SK-N-SH (cell line): ENCODE results near the gene MRPS15. TPM values are rescaled to one million over a fixed set of nuclear protein-coding genes. Genes with fewer than 3 reads are reported as not detected.

Source experiments
- CTCF ChIA-PET: fragments of 300-600, 350-600 bp; formaldehyde crosslinking; extraction: SDS; loops from one replicate; lab custom pipeline; 2021; lab: Yijun Ruan, JAX
- POLR2A ChIA-PET: fragments of 350-600 bp; sonication (Branson Sonifier 250); formaldehyde crosslinking; extraction: SDS; loops from one replicate; lab custom pipeline; 2020; ENCODE audit warnings: antibody characterized with exemption, inconsistent platforms; lab: Yijun Ruan, JAX
- DNase-seq: peaks from one replicate; pipeline ENCODE4 v3.0.0; 2012
- H2AFZ ChIP-seq: fragments of 200-600 bp; sonication (generic); 2 replicates; pipeline ENCODE4 v1.8.1; 2016; ENCODE audit warnings: antibody characterized with exemption, mild to moderate bottlenecking, low read depth
- H3F3A ChIP-seq: fragments of 200-600 bp; sonication (generic); replicated peaks from 2 replicates; pipeline ENCODE3; 2016; ENCODE audit warnings: antibody characterized with exemption, mild to moderate bottlenecking; ENCODE audit not compliant: insufficient read depth
- H3K27ac ChIP-seq, 2 experiments: fragments of 200-500 bp in 1 of 2; fragments of 200-600 bp in 1 of 2; sonication (Bioruptor generic) in 1 of 2; sonication (generic), shearing (Covaris generic) in 1 of 2; 2 replicates each; pipeline versions ENCODE4 v1.5.1 to v1.6.1; 2014 to 2016; ENCODE audit warnings: low read depth in 2 of 2, inconsistent platforms in 1 of 2, low read length in 1 of 2, mild to moderate bottlenecking in 1 of 2, mixed read lengths in 1 of 2
- H3K27me3 ChIP-seq: fragments of 200-600 bp; sonication (generic), shearing (Covaris generic); 2 replicates; pipeline ENCODE4 v1.6.1; 2016; ENCODE audit warnings: mixed run types; ENCODE audit not compliant: insufficient read depth
- H3K36me3 ChIP-seq, 2 experiments: fragments of 200-500 bp in 1 of 2; fragments of 200-600 bp in 1 of 2; sonication (Bioruptor generic) in 1 of 2; sonication (generic) in 1 of 2; replicated peaks in 1 of 2; 2 replicates each; pipeline versions ENCODE3 to v1.5.1; 2014 to 2016; ENCODE audit warnings: low read length in 1 of 2, mild to moderate bottlenecking in 1 of 2; ENCODE audit not compliant: insufficient read depth in 2 of 2, control insufficient read depth in 1 of 2
- H3K4me1 ChIP-seq, 2 experiments: fragments of 200-500 bp in 1 of 2; fragments of 200-600 bp in 1 of 2; sonication (Bioruptor generic) in 1 of 2; sonication (generic), shearing (Covaris generic) in 1 of 2; 2 replicates each; pipeline versions ENCODE4 v1.5.1 to v1.6.1; 2014 to 2016; ENCODE audit warnings: low read depth in 1 of 2, low read length in 1 of 2, mixed run types in 1 of 2; ENCODE audit not compliant: insufficient read depth in 2 of 2, control insufficient read depth in 1 of 2
- H3K4me2 ChIP-seq: fragments of 200-600 bp; sonication (generic), shearing (Covaris generic); 2 replicates; pipeline ENCODE4 v1.6.1; 2017; ENCODE audit warnings: mixed run types
- H3K4me3 ChIP-seq, 2 experiments: fragments of 200-500 bp in 1 of 2; fragments of 200-600 bp in 1 of 2; sonication (Bioruptor generic) in 1 of 2; sonication (generic), shearing (Covaris generic) in 1 of 2; 2 replicates each; pipeline versions ENCODE4 v1.5.1 to v1.8.1; 2014 to 2016; ENCODE audit warnings: low read depth in 2 of 2, inconsistent platforms in 1 of 2, low read length in 1 of 2, mild to moderate bottlenecking in 1 of 2, mixed read lengths in 1 of 2, moderate library complexity in 1 of 2
- H3K79me2 ChIP-seq: fragments of 200-600 bp; sonication (generic); 2 replicates; pipeline ENCODE4 v1.8.1; 2017; ENCODE audit warnings: mild to moderate bottlenecking; ENCODE audit not compliant: insufficient read depth
- H3K9ac ChIP-seq: fragments of 200-600 bp; sonication (generic); 2 replicates; pipeline ENCODE4 v1.6.1; 2017; ENCODE audit warnings: mixed run types
- H3K9me2 ChIP-seq: fragments of 200-600 bp; sonication (generic); 2 replicates; pipeline ENCODE4 v1.6.1; 2017; ENCODE audit warnings: mixed run types
- H3K9me3 ChIP-seq: fragments of 200-600 bp; sonication (generic); 2 replicates; pipeline ENCODE4 v1.6.1; 2017; ENCODE audit warnings: mixed run types, mild to moderate bottlenecking, moderate library complexity
- H4K20me1 ChIP-seq: fragments of 200-600 bp; sonication (generic); 2 replicates; pipeline ENCODE4 v1.6.1; 2017; ENCODE audit warnings: mild to moderate bottlenecking, mixed run types; ENCODE audit not compliant: insufficient read depth
- CHD2 ChIP-seq: fragments of 150-350 bp; IDR thresholded peaks from 2 replicates; pipeline ENCODE4 v1.6.1; 2018; ENCODE audit warnings: low read length; ENCODE audit not compliant: partially characterized antibody
- EZH2phosphoT487 ChIP-seq: fragments of 200-600 bp; sonication (generic); IDR thresholded peaks from 2 replicates; pipeline ENCODE4 v1.6.1; 2017; ENCODE audit warnings: low read depth, mixed run types, mild to moderate bottlenecking, antibody characterized with exemption, moderate library complexity, borderline replicate concordance
- FOSL2 ChIP-seq: IDR thresholded peaks from 2 replicates; pipeline ENCODE4 v1.4.0; 2012; ENCODE audit warnings: low read depth, mild to moderate bottlenecking, moderate library complexity, borderline replicate concordance
- JUND ChIP-seq: IDR thresholded peaks from 2 replicates; pipeline ENCODE4 v1.4.0; 2012
- MEF2A ChIP-seq: IDR thresholded peaks from 2 replicates; pipeline ENCODE4 v1.4.0; 2012; ENCODE audit warnings: low read depth, borderline replicate concordance
- MXI1 ChIP-seq: IDR thresholded peaks from 2 replicates; pipeline ENCODE4 v1.6.1; 2012; ENCODE audit warnings: mild to moderate bottlenecking, low read depth, low read length, improper control_type of control experiment
- NFIC ChIP-seq: IDR thresholded peaks from 2 replicates; pipeline ENCODE4 v1.4.0; 2012; ENCODE audit warnings: borderline replicate concordance
- NRF1 ChIP-seq: IDR thresholded peaks from 2 replicates; pipeline ENCODE4 v1.6.1; 2012; ENCODE audit warnings: low read depth, mild to moderate bottlenecking, low read length
- POLR2AphosphoS5 ChIP-seq: IDR thresholded peaks from 2 replicates; pipeline ENCODE4 v1.6.1; 2012; ENCODE audit warnings: low read depth, low read length
- RXRA ChIP-seq: IDR thresholded peaks from 2 replicates; pipeline ENCODE4 v1.4.0; 2012; ENCODE audit warnings: low read depth, mild to moderate bottlenecking, borderline replicate concordance
- SIN3A ChIP-seq: IDR thresholded peaks from 2 replicates; pipeline ENCODE4 v1.6.1; 2012; ENCODE audit warnings: low read depth, mild to moderate bottlenecking, low read length, moderate library complexity, borderline replicate concordance
- SMC3 ChIP-seq: IDR thresholded peaks from 2 replicates; pipeline ENCODE4 v1.6.1; 2012; ENCODE audit warnings: low read depth, low read length, improper control_type of control experiment
- TAF1 ChIP-seq: IDR thresholded peaks from 2 replicates; pipeline ENCODE4 v1.6.1; 2012; ENCODE audit warnings: low read depth, mild to moderate bottlenecking, low read length, moderate library complexity, borderline replicate concordance
- WGBS: methylation state at CpG from one replicate; pipeline ENCODE4 v1.1.6; 2017; ENCODE audit warnings: low lambda C conversion rate; 5-methylcytosine and 5-hydroxymethylcytosine counted together
- polyA plus RNA-seq, 3 experiments: library from polyadenylated mRNA; depleted of rRNA; stranded (reverse); fragments of >200 nt; gene quantifications; 2 replicates each; pipeline ENCODE4 v1.2.3, GENCODE V29; 2012
- TF ChIP-seq, protein P1 (sequence below): IDR thresholded peaks from 2 replicates; pipeline ENCODE4 v1.4.0; 2012; ENCODE audit warnings: low read depth, borderline replicate concordance
- TF ChIP-seq, protein P2 (sequence below): IDR thresholded peaks from 2 replicates; pipeline ENCODE4 v1.4.0; 2012; ENCODE audit warnings: low read depth
- TF ChIP-seq, protein P3 (sequence below): IDR thresholded peaks from 2 replicates; pipeline ENCODE4 v1.6.1; 2012; ENCODE audit warnings: mild to moderate bottlenecking, low read depth, low read length, moderate library complexity
- TF ChIP-seq, protein P4 (sequence below): IDR thresholded peaks from 2 replicates; pipeline ENCODE4 v1.4.0; 2012; ENCODE audit warnings: low read depth, borderline replicate concordance
- TF ChIP-seq, protein P5 (sequence below): fragments of 150-350 bp; IDR thresholded peaks from 2 replicates; pipeline ENCODE4 v1.6.1; 2017; ENCODE audit warnings: antibody characterized with exemption, low read length, low read depth, borderline replicate concordance
- TF ChIP-seq, protein P6 (sequence below): fragments of 150-350 bp; IDR thresholded peaks from 2 replicates; pipeline ENCODE4 v1.6.1; 2016; ENCODE audit warnings: mild to moderate bottlenecking, low read depth, low read length

Gene MRPS15
- polyA plus RNA-seq, 1 of the 3 experiments (the other 2 are of a cell fraction): 75.1 TPM

DNA sequence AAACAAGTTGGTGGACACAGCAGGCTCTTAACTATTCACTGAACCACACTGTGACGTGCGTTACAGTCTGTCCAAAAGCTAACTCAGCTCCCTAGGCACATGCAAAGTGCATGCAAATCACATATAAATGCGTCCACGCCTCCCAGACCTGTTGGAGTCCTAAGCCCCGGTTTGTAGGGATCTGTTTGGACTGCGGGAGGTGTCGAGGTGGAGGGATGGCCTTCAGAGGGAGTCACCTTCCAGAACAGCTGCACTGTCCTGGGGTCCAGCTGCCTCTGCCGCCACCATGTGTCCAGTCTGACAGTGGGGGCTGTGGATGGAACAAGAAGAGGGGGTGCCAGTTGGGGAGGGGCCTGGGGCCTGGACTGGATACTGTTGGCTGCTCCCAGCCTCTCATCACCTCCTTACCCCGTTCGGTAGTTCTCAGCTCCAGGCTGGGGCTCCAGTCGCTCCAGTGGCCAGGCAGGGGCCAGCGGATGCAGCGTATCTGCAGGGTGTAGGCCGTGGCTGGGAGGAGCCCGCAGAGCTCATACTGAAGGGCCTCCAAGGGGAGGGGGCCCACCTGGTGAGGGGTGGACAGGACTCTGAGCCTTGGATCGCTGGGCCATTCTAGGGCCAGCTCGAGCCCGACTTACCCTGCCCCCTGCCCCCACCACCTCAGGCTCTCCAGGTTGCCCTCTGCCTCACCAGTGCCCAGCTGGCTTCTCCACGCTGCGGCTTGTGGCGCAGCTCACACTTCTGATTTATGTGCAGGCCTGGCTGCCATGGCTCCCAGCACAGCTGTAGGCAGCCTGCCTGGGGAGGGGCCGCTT is 7.9 kb upstream of the MRPS15 start (continued):
- TF ChIP-seq, protein P1, sequence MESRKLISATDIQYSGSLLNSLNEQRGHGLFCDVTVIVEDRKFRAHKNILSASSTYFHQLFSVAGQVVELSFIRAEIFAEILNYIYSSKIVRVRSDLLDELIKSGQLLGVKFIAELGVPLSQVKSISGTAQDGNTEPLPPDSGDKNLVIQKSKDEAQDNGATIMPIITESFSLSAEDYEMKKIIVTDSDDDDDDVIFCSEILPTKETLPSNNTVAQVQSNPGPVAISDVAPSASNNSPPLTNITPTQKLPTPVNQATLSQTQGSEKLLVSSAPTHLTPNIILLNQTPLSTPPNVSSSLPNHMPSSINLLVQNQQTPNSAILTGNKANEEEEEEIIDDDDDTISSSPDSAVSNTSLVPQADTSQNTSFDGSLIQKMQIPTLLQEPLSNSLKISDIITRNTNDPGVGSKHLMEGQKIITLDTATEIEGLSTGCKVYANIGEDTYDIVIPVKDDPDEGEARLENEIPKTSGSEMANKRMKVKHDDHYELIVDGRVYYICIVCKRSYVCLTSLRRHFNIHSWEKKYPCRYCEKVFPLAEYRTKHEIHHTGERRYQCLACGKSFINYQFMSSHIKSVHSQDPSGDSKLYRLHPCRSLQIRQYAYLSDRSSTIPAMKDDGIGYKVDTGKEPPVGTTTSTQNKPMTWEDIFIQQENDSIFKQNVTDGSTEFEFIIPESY: no peak
- TF ChIP-seq, protein P2, sequence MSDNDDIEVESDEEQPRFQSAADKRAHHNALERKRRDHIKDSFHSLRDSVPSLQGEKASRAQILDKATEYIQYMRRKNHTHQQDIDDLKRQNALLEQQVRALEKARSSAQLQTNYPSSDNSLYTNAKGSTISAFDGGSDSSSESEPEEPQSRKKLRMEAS: no peak

DNA sequence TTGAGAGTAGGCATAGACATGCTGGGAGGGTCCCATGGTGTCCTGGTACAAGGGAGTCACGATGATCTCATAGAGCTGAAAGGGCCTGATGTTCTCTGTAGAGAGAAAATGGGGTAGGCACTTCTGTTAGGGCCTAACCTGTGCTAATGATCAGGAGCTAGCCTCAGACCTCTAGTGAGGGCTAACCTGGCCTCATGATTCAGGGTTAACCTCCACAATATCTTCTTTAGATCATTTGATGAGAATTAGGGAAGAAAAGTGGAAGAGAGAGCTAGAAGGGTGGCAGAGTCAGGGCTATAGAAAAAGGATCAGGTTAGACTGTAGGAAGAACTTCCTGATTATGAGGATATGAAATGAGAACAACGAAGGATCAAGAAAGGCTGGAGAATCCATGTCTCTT is 5.0 kb upstream of the MRPS15 start:
- WGBS: 64% methylated on average over 2 of the region's 2 CpGs
- no peaks in the 10 kb centered on the region for H3K9me2 ChIP-seq
- no peaks in the 10 kb centered on the region for H3K27me3 ChIP-seq

More for the DNA sequence above, 5.0 kb upstream of the MRPS15 start:
- peaks cover 0 to 3% of the 10 kb centered on the region in 2 experiments; a peak in 2 of 4 replicates for H3K4me1 ChIP-seq
- H2AFZ ChIP-seq: no peak overlapping the region
- no peak overlapping the region for H3K27ac ChIP-seq
- no peak overlapping the region for H3K4me2 ChIP-seq
- peaks cover 3% of the 10 kb centered on the region for H3F3A ChIP-seq
- H3K36me3 ChIP-seq: no peaks in the 10 kb centered on the region
- CTCF ChIA-PET: interaction anchor here (2.3 kb wide), 1 partner anchor 48 kb away, joined by 6 read pairs; no protein-coding TSS in a partner anchor
- no peak overlapping the region for H3K9ac ChIP-seq
- no peak for DNase-seq
- POLR2A ChIA-PET: no interaction called here
- H3K4me3 ChIP-seq: no peak overlapping the region
- no peak for TF ChIP-seq SIN3A
- TF ChIP-seq SMC3: no peak
- TF ChIP-seq, protein P3, sequence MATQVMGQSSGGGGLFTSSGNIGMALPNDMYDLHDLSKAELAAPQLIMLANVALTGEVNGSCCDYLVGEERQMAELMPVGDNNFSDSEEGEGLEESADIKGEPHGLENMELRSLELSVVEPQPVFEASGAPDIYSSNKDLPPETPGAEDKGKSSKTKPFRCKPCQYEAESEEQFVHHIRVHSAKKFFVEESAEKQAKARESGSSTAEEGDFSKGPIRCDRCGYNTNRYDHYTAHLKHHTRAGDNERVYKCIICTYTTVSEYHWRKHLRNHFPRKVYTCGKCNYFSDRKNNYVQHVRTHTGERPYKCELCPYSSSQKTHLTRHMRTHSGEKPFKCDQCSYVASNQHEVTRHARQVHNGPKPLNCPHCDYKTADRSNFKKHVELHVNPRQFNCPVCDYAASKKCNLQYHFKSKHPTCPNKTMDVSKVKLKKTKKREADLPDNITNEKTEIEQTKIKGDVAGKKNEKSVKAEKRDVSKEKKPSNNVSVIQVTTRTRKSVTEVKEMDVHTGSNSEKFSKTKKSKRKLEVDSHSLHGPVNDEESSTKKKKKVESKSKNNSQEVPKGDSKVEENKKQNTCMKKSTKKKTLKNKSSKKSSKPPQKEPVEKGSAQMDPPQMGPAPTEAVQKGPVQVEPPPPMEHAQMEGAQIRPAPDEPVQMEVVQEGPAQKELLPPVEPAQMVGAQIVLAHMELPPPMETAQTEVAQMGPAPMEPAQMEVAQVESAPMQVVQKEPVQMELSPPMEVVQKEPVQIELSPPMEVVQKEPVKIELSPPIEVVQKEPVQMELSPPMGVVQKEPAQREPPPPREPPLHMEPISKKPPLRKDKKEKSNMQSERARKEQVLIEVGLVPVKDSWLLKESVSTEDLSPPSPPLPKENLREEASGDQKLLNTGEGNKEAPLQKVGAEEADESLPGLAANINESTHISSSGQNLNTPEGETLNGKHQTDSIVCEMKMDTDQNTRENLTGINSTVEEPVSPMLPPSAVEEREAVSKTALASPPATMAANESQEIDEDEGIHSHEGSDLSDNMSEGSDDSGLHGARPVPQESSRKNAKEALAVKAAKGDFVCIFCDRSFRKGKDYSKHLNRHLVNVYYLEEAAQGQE: no peak
- no peak for TF ChIP-seq NRF1
- TF ChIP-seq JUND: no peak
- no peak for TF ChIP-seq MEF2A
- TF ChIP-seq POLR2AphosphoS5: no peak
- TF ChIP-seq, protein P4, sequence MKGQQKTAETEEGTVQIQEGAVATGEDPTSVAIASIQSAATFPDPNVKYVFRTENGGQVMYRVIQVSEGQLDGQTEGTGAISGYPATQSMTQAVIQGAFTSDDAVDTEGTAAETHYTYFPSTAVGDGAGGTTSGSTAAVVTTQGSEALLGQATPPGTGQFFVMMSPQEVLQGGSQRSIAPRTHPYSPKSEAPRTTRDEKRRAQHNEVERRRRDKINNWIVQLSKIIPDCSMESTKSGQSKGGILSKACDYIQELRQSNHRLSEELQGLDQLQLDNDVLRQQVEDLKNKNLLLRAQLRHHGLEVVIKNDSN: no peak
- no peak for TF ChIP-seq EZH2phosphoT487
- TF ChIP-seq MXI1: no peak
- TF ChIP-seq NFIC: no peak
- TF ChIP-seq CHD2: no peak
- TF ChIP-seq FOSL2: no peak
- no peak for TF ChIP-seq TAF1
- TF ChIP-seq, protein P5, sequence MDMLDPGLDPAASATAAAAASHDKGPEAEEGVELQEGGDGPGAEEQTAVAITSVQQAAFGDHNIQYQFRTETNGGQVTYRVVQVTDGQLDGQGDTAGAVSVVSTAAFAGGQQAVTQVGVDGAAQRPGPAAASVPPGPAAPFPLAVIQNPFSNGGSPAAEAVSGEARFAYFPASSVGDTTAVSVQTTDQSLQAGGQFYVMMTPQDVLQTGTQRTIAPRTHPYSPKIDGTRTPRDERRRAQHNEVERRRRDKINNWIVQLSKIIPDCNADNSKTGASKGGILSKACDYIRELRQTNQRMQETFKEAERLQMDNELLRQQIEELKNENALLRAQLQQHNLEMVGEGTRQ: no peak
- no peak for TF ChIP-seq RXRA
- TF ChIP-seq, protein P2: no peak
- TF ChIP-seq, protein P6, sequence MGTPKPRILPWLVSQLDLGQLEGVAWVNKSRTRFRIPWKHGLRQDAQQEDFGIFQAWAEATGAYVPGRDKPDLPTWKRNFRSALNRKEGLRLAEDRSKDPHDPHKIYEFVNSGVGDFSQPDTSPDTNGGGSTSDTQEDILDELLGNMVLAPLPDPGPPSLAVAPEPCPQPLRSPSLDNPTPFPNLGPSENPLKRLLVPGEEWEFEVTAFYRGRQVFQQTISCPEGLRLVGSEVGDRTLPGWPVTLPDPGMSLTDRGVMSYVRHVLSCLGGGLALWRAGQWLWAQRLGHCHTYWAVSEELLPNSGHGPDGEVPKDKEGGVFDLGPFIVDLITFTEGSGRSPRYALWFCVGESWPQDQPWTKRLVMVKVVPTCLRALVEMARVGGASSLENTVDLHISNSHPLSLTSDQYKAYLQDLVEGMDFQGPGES: no peak
- H3K9me3 ChIP-seq: no peaks in the 10 kb centered on the region
- no peaks in the 10 kb centered on the region; the same call in 1 of the 2 replicates for H3K79me2 ChIP-seq
- no peaks in the 10 kb centered on the region for H4K20me1 ChIP-seq
